CD4-positive, CD25-positive, alpha-beta regulatory T cell (primary cell): ENCODE data around the gene ZHX3. TPM values are rescaled to one million over a fixed set of nuclear protein-coding genes. Genes with fewer than 3 reads are reported as not detected.

Experiments used
- ATAC-seq, 2 donors: fragments of 150-1000 bp; cut with Tn5 transposase; one replicate each; pipeline ENCODE4 v1.10.0; 2021; ENCODE audit warnings: low read depth in 2 of 2, moderate number of reproducible peaks in 2 of 2, moderate library complexity in 1 of 2
- DNase-seq, 3 donors: peaks; one replicate each; pipeline versions ENCODE4 v3.0.0 to v3.0.0-alpha.2; 2012 to 2022; ENCODE audit warnings: mixed read lengths in 1 of 3
- H3K27ac ChIP-seq: one replicate; pipeline ENCODE4 v1.7.0; 2013; ENCODE audit warnings: mild to moderate bottlenecking, low read length; ENCODE audit not compliant: insufficient read depth, poor library complexity, severe bottlenecking
- H3K27me3 ChIP-seq: one replicate; pipeline ENCODE4 v1.7.0; 2013; ENCODE audit warnings: low read length; ENCODE audit not compliant: control insufficient read depth, insufficient read depth
- H3K36me3 ChIP-seq: one replicate; pipeline ENCODE4 v1.7.0; 2013; ENCODE audit warnings: mild to moderate bottlenecking, low read length, moderate library complexity; ENCODE audit not compliant: control insufficient read depth, insufficient read depth
- H3K4me1 ChIP-seq: 2 replicates; pipeline ENCODE4 v1.7.0; 2013; ENCODE audit warnings: mild to moderate bottlenecking, low read length; ENCODE audit not compliant: insufficient read depth, control insufficient read depth, poor library complexity, severe bottlenecking
- H3K4me3 ChIP-seq: one replicate; pipeline ENCODE4 v1.7.0; 2013; ENCODE audit warnings: low read depth, mild to moderate bottlenecking, low read length, moderate library complexity
- H3K9me3 ChIP-seq, 2 experiments: 1 replicate in 1 of 2; 2 replicates in 1 of 2; pipeline ENCODE4 v1.7.0; 2013; ENCODE audit warnings: low read length in 2 of 2, mild to moderate bottlenecking in 1 of 2, moderate library complexity in 1 of 2; ENCODE audit not compliant: control insufficient read depth in 2 of 2
- H3K27ac Mint-ChIP-seq, 3 donors: one replicate each; pipeline ENCODE4 v1.8.0; 2020 to 2022; ENCODE audit warnings: mild to moderate bottlenecking in 3 of 3, mixed read lengths in 3 of 3, moderate library complexity in 2 of 3
- H3K27me3 Mint-ChIP-seq: one replicate; pipeline ENCODE4 v1.8.0; 2022; ENCODE audit warnings: mild to moderate bottlenecking, mixed read lengths
- H3K36me3 Mint-ChIP-seq: one replicate; pipeline ENCODE4 v1.8.0; 2020; ENCODE audit warnings: mixed read lengths
- H3K4me1 Mint-ChIP-seq, 4 donors: one replicate each; pipeline ENCODE4 v1.8.0; 2020 to 2022; ENCODE audit warnings: mixed read lengths in 4 of 4, mild to moderate bottlenecking in 1 of 4
- H3K4me3 Mint-ChIP-seq, 4 donors: one replicate each; pipeline ENCODE4 v1.8.0; 2020 to 2022; ENCODE audit warnings: mild to moderate bottlenecking in 4 of 4, mixed read lengths in 4 of 4, moderate library complexity in 3 of 4
- H3K9me3 Mint-ChIP-seq, 7 donors: one replicate each; pipeline ENCODE4 v1.8.0; 2020 to 2022; ENCODE audit warnings: mixed read lengths in 7 of 7, mild to moderate bottlenecking in 3 of 7, moderate library complexity in 2 of 7
- polyA plus RNA-seq, 4 donors: library from polyadenylated mRNA; unstranded; fragments of 300-500 nt; fragmentation: Illumina TruSeq; gene quantifications; one replicate each; pipeline ENCODE4 v1.2.3, GENCODE V29; 2021
- total RNA-seq: library from RNA; stranded (reverse); gene quantifications from one replicate; pipeline ENCODE4 v1.2.3, GENCODE V29; 2022

ZHX3 gene
- total and polyA plus RNA-seq, 5 donors from 2014 or later, result 0.42 to 8.8 (median 2.9) TPM

DNA sequence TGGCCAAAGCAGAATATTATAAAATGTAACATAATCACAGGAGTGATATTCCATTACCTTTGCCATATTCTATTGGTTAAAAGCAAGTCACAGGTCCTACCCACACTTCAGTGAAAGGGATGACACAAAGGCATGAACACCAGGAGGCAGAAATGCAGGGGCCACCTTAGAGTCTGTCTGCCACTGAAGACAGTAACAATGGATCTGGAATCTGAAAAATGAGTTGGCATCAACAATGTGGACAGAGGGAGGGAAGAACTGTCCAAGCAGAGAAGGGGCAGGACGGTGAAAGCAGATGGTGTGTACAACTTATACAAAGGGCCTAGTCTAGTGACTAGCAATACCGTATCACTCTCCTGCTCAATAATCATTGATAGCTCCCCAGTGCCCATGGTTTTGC lies 16.5 kb upstream of the ZHX3 start:
- no peaks in the 10 kb centered on the region for H3K27me3 Mint-ChIP-seq
- DNase-seq (no peak), ATAC-seq (no peak)
- peaks cover 6% of the 10 kb centered on the region for H3K4me1 ChIP-seq
- H3K9me3 Mint-ChIP-seq, result no peaks in the 10 kb centered on the region
- peaks cover 1% of the 10 kb centered on the region for H3K27me3 ChIP-seq
- H3K4me3 Mint-ChIP-seq, result no peak overlapping the region
- no peaks in the 10 kb centered on the region for H3K36me3 Mint-ChIP-seq
- peak overlapping the region in 1 of 3 donors; percentile 30 for H3K27ac Mint-ChIP-seq
- H3K36me3 ChIP-seq, result no peaks in the 10 kb centered on the region
- H3K27ac ChIP-seq, result no peak overlapping the region
- no peak overlapping the region for H3K4me3 ChIP-seq
- no peaks in the 10 kb centered on the region for H3K9me3 ChIP-seq
- peaks cover 5 to 11% (median 8%) of the 10 kb centered on the region in 4 donors for H3K4me1 Mint-ChIP-seq

- DNase-seq, result no peak
- Mint-ChIP-seq H3K36me3 (no peaks in the 10 kb centered on the region), H3K9me3 (no peaks in the 10 kb centered on the region)
These were observed 14.2 kb upstream of the ZHX3 start for GRCh38 chr20:41331731-41332130.

DNA sequence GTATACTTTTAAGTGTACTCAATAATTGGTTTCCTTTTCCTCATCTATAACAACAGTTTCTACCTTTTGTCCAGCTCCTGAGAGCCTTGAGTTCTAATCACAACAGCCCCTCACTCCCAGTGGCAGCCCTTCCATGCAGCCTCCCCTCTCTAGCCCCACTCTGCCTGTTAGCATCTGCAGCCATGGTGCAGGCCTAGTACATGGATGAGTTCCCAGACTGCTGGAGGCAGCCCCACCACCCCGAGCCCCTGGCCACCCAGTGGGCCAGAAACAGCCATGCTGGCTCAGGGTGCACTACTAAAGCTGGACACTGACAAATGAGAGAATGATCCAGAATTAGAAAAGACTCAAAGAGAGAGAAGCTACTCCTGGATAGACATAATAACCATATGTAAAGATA lies 13.4 kb upstream of the ZHX3 start:
- H3K4me3 ChIP-seq, result no peak overlapping the region
- no peaks in the 10 kb centered on the region for H3K27me3 ChIP-seq
- peaks cover 6% of the 10 kb centered on the region for H3K4me1 ChIP-seq
- H3K9me3 Mint-ChIP-seq, result no peaks in the 10 kb centered on the region
- DNase-seq (no peak), ATAC-seq (no peak)
- peak overlapping the region in 1 of 3 donors; percentile 73 for H3K27ac Mint-ChIP-seq
- no peaks in the 10 kb centered on the region for H3K36me3 ChIP-seq
- H3K4me3 Mint-ChIP-seq, result no peak overlapping the region
- peaks cover 8 to 14% (median 11%) of the 10 kb centered on the region in 4 donors for H3K4me1 Mint-ChIP-seq
- H3K27ac ChIP-seq, result no peak overlapping the region
- no peaks in the 10 kb centered on the region for H3K36me3 Mint-ChIP-seq
- H3K9me3 ChIP-seq, result no peaks in the 10 kb centered on the region
- H3K27me3 Mint-ChIP-seq, result no peaks in the 10 kb centered on the region

More at GRCh38 chr20:41331731-41332130, 14.2 kb upstream of the ZHX3 start:
- no peak overlapping the region for H3K4me3 Mint-ChIP-seq
- Histone ChIP-seq H3K4me1 (peaks cover 6% of the 10 kb centered on the region), H3K9me3 (no peaks in the 10 kb centered on the region), H3K27ac (no peak overlapping the region), H3K27me3 (no peaks in the 10 kb centered on the region), H3K4me3 (no peak overlapping the region), H3K36me3 (no peaks in the 10 kb centered on the region)
- ATAC-seq, result no peak
- H3K27me3 Mint-ChIP-seq, result no peaks in the 10 kb centered on the region
- no peak overlapping the region for H3K27ac Mint-ChIP-seq
- H3K4me1 Mint-ChIP-seq, result peaks cover 8 to 14% (median 11%) of the 10 kb centered on the region in 4 donors

- no peaks in the 10 kb centered on the region for H3K9me3 Mint-ChIP-seq
- no peak overlapping the region for H3K27ac ChIP-seq
- H3K4me3 ChIP-seq, result no peak overlapping the region
- peaks cover 8 to 14% (median 11%) of the 10 kb centered on the region in 4 donors for H3K4me1 Mint-ChIP-seq
- ATAC-seq, result no peak
- H3K36me3 ChIP-seq, result no peaks in the 10 kb centered on the region
- no peak overlapping the region for H3K4me3 Mint-ChIP-seq
- no peaks in the 10 kb centered on the region for H3K36me3 Mint-ChIP-seq
- no peak for DNase-seq
- no peaks in the 10 kb centered on the region for H3K9me3 ChIP-seq
- no peaks in the 10 kb centered on the region for H3K27me3 Mint-ChIP-seq
- H3K27me3 ChIP-seq, result no peaks in the 10 kb centered on the region
- H3K27ac Mint-ChIP-seq, result peak overlapping the region in 1 of 3 donors; percentile 81
- H3K4me1 ChIP-seq, result peaks cover 6% of the 10 kb centered on the region
These were observed 12.8 kb upstream of the ZHX3 start for GRCh38 chr20:41330343-41330720.

DNA sequence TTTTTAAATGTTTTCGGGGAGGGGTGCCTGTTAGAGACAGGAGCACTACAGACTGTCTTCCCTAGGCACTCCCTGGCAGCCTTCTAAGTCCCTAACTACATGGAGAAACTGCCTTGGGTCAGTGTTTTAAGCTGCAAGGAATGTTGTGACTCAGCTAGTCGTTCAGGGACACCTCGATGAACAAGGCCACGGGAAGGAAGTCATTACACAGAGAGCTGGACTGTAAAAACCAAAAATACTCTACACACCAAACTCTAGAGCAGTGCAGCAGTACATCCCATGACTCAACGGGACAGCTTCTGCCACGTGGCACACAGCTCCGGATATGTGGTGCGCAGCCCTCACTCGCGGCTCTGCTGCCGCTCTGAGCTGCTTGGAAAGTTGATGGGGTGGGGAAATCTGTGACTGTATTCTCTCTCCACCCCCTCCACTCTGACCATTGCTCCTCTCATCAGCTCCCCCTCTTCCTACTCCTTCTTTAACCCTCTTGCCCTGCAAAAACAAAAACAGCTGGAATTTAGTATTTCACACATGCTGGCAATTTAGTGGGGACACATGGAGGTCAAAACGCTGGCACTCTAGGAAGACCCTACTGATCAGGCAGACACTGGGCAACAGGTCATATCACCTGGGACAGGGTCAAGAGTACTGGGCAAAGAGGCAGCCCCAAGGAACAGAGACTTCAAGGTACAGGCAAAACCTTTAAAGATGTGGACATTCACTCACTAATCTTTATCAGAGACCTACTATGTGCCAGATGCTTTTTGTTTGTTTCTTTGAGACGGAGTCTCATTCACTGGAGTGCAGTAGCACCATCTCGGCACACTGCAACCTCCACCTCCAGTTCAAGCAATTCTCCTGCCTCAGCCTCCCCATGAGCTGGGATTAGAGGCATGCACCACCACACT lies 12.2 kb upstream of the ZHX3 start:
- Histone ChIP-seq H3K27ac (no peak overlapping the region), H3K36me3 (no peaks in the 10 kb centered on the region), H3K27me3 (no peaks in the 10 kb centered on the region), H3K9me3 (no peaks in the 10 kb centered on the region), H3K4me1 (peaks cover 6% of the 10 kb centered on the region), H3K4me3 (no peak overlapping the region)
- H3K27ac Mint-ChIP-seq, result peak overlapping the region; percentile 33 to 81 (median 72)
- ATAC-seq (peak; percentile 99 to 100), DNase-seq (peak in 2 of 3 donors; percentile 44 to 75)
- no peaks in the 10 kb centered on the region for H3K9me3 Mint-ChIP-seq
- H3K36me3 Mint-ChIP-seq, result no peaks in the 10 kb centered on the region
- H3K27me3 Mint-ChIP-seq, result no peaks in the 10 kb centered on the region
- H3K4me1 Mint-ChIP-seq, result peaks cover 8 to 14% (median 11%) of the 10 kb centered on the region in 4 donors
- H3K4me3 Mint-ChIP-seq, result peak overlapping the region in 2 of 4 donors; percentile 28 to 52

DNA sequence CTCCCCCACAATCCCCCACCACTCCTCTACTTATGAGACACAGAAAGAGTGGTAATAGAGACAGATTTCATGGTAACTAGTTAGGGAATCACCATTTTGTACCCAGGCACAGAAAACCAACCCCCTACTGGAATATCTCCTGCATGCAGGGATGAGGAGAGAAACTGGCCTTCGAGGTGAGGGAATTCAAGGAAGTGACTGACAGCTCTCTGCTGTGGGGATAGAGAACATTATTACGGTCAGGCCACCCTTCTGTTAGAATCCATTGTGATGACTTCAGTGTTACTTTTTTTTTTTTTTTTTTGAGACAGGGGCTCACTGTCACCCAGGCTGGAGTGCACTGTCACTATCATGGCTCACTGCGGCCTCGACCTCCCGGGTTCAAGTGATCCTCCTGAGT lies 9.6 kb upstream of the ZHX3 start:
- Mint-ChIP-seq H3K27me3 (no peaks in the 10 kb centered on the region), H3K36me3 (no peaks in the 10 kb centered on the region), H3K27ac (peak overlapping the region in 1 of 3 donors; percentile 41), H3K4me1 (peaks cover 8 to 14% (median 11%) of the 10 kb centered on the region in 4 donors), H3K9me3 (no peaks in the 10 kb centered on the region), H3K4me3 (no peak overlapping the region)
- no peak for ATAC-seq
- DNase-seq, result no peak
- H3K27ac ChIP-seq, result no peak overlapping the region
- no peaks in the 10 kb centered on the region for H3K36me3 ChIP-seq
- no peaks in the 10 kb centered on the region for H3K9me3 ChIP-seq
- no peaks in the 10 kb centered on the region for H3K27me3 ChIP-seq
- peaks cover 6% of the 10 kb centered on the region for H3K4me1 ChIP-seq
- no peak overlapping the region for H3K4me3 ChIP-seq

DNA sequence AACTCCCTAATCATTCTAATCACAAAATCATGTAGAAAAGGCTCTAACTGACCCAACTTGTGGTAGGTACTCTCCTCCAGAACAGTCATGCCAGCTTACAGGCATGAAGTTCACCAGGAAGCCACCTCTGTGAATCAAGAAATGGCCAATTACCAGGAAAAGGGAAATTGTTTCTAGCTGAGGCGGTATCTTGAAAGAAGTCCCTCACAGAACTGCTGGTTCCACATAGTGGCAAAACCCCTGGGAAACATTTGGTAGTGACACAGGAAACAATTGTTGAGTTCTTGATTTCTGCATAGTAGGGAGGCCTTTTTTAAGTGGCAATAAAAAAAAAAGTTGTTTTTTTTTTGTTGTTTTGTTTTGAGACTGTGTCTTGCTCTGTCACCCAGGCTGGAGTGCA lies 3.4 kb upstream of the ZHX3 start:
- Mint-ChIP-seq H3K4me3 (no peak overlapping the region), H3K27me3 (peaks cover 11% of the 10 kb centered on the region), H3K4me1 (peaks cover 4 to 23% (median 15%) of the 10 kb centered on the region in 4 donors), H3K36me3 (no peaks in the 10 kb centered on the region), H3K27ac (no peak overlapping the region), H3K9me3 (no peaks in the 10 kb centered on the region)
- H3K9me3 ChIP-seq, result no peaks in the 10 kb centered on the region
- ATAC-seq (no peak), DNase-seq (no peak)
- H3K27ac ChIP-seq, result no peak overlapping the region
- H3K27me3 ChIP-seq, result no peaks in the 10 kb centered on the region
- no peak overlapping the region for H3K4me3 ChIP-seq
- H3K4me1 ChIP-seq, result peaks cover 16% of the 10 kb centered on the region
- H3K36me3 ChIP-seq, result no peaks in the 10 kb centered on the region

- Mint-ChIP-seq H3K36me3 (no peaks in the 10 kb centered on the region), H3K27ac (no peak overlapping the region), H3K27me3 (peaks cover 11% of the 10 kb centered on the region), H3K4me1 (peaks cover 4 to 25% (median 16%) of the 10 kb centered on the region in 4 donors), H3K9me3 (no peaks in the 10 kb centered on the region), H3K4me3 (peak overlapping the region in 1 of 4 donors; percentile 88)
- ATAC-seq, result no peak
- Histone ChIP-seq H3K27me3 (no peaks in the 10 kb centered on the region), H3K9me3 (no peaks in the 10 kb centered on the region), H3K27ac (no peak overlapping the region), H3K4me3 (no peak overlapping the region), H3K4me1 (peaks cover 16% of the 10 kb centered on the region), H3K36me3 (no peaks in the 10 kb centered on the region)
- no peak for DNase-seq
These were observed 2.9 kb upstream of the ZHX3 start for GRCh38 chr20:41320441-41320840.
